ENCODE data around the gene IL2RG.

IL2RG gene

GRCh38 chrX:71067712-71068043, 43.7 kb downstream of the IL2RG start:
- DNase-seq: no peak

DNA sequence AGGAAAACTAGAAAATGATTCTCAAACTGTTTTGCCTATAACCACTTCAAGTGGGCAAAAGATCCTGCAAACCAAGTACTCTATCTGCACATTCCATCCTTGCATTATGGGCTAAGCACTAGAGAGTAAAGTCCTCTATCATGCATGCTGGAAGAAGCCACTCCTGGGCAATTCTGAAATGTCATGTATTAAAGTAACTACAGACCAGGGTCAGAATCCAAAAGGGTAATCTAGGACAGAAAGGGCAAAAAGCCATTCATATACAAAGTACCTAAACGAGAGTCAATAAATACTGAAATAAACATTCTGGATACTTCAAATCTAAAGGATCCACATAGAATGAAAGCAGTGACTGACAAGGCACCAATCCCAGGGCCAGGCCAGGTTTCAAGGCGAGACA, 44.3 kb downstream of the IL2RG start:
- no peak for DNase-seq

DNA sequence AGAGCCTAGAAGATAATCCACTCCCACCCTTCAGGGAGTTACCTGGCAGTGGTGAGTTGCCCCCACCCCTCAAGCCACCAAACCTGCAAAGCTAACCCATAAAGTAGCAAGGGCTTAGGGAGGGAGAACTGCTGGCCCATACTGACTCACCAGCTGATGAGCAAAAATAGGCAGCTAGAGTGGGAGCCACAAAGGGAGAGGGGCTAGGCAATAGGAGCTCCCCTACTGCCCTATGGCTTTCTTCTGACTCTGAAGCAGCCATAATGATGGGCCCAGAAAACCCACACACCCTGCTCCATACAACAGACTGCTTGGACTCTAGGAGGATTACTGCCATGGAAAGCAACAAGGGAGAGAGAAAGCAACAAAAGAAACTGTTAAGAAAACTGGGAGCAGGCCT, 51.2 kb downstream of the IL2RG start:
- no peak for DNase-seq

- no peak for DNase-seq
These were observed 53.4 kb downstream of the IL2RG start for GRCh38 chrX:71057848-71058530.
